Measurements from ENCODE around the gene FAM181A.

- TF ChIP-seq EZH2 (IDR thresholded peaks at IDR 0.05; ENCODE audit: low read depth, unreplicated experiment) (no peak), CREB1 (CRISPR knock-in tag; IDR thresholded peaks at IDR 0.05; ENCODE audit: low read depth) (no peak), CTCF (conservative IDR thresholded peaks at IDR 0.05; ENCODE audit: low read depth in 2 of 2) (no peak), REST (IDR thresholded peaks at IDR 0.05; ENCODE audit: unreplicated experiment) (no peak), POLR2AphosphoS5 (IDR thresholded peaks at IDR 0.05; ENCODE audit: low read depth) (no peak), STAT1 (IDR thresholded peaks at IDR 0.05; ENCODE audit: unreplicated experiment) (no peak), JUNB (IDR thresholded peaks at IDR 0.05; ENCODE audit: unreplicated experiment) (no peak), NANOG (IDR thresholded peaks at IDR 0.05; ENCODE audit: borderline replicate concordance) (no peak)
These were observed 48.9 kb upstream of the FAM181A start for GRCh38 chr14:93878212-93878611.
